Activated T-cell treated with anti-CD3 and anti-CD28 coated beads for 24 hours (primary cell): ENCODE measurements around the gene ZNF451.
A peak's percentile ranks its signal among the peaks of the same experiment; 100 is the strongest.
"Not testable (repeated sequence)": the region's sequence is repeated elsewhere in the genome, so short reads cannot be mapped to it uniquely, and the experiment has no call there.

ENCODE experiments used
- DNase-seq: peaks from one replicate; pipeline ENCODE4 v3.0.0-alpha.2; 2020; ENCODE audit warnings: low read depth

ZNF451 gene

GRCh38 chr6:57089687-57090457, at the start of gene ZNF451:
Gene ZNF451 (plus strand): TSS chr6:57090188. CDS start chr6:57090254, 66 bp downstream.
- peak; percentile 97 for DNase-seq

- not testable (repeated sequence) for DNase-seq
These were observed 45.9 kb upstream of the ZNF451 start for GRCh38 chr6:57044061-57044460.

GRCh38 chr6:57044568-57044967, 45.4 kb upstream of the ZNF451 start:
- no peak for DNase-seq

- peak; percentile 82 for DNase-seq
These were observed 43.4 kb upstream of the ZNF451 start, which contains the start of gene KIAA1586 for GRCh38 chr6:57046332-57047256. Gene KIAA1586 (plus strand): TSS chr6:57046693. CDS start chr6:57046756, 63 bp downstream.

- DNase-seq = not testable (repeated sequence)
These were observed 42.8 kb upstream of the ZNF451 start for GRCh38 chr6:57047257-57047585.

- DNase-seq = not testable (repeated sequence)
These were observed 42.1 kb upstream of the ZNF451 start for GRCh38 chr6:57047859-57048258.

GRCh38 chr6:57048577-57048976, 41.4 kb upstream of the ZNF451 start:
- DNase-seq = no peak

- DNase-seq = no peak
These were observed 26.1 kb upstream of the ZNF451 start for GRCh38 chr6:57063847-57064246.

- no peak for DNase-seq
These were observed 25.2 kb upstream of the ZNF451 start for GRCh38 chr6:57064809-57065208.

GRCh38 chr6:57068061-57068460, 21.9 kb upstream of the ZNF451 start:
- DNase-seq = no peak

GRCh38 chr6:57069228-57069627, 20.8 kb upstream of the ZNF451 start:
- no peak for DNase-seq

- DNase-seq = no peak
These were observed 20.1 kb upstream of the ZNF451 start for GRCh38 chr6:57069920-57070331.

GRCh38 chr6:57072108-57072507, 17.9 kb upstream of the ZNF451 start:
- DNase-seq = no peak

- no peak for DNase-seq
These were observed 15.6 kb upstream of the ZNF451 start for GRCh38 chr6:57074383-57074782.

- DNase-seq = no peak
These were observed 14.9 kb upstream of the ZNF451 start for GRCh38 chr6:57075092-57075491.

GRCh38 chr6:57078531-57079207, 11.3 kb upstream of the ZNF451 start:
- no peak for DNase-seq

- no peak for DNase-seq
These were observed 4.5 kb upstream of the ZNF451 start for GRCh38 chr6:57085471-57085870.

GRCh38 chr6:57086843-57087242, 3.1 kb upstream of the ZNF451 start:
- DNase-seq = no peak

- DNase-seq = no peak
These were observed 2.1 kb upstream of the ZNF451 start for GRCh38 chr6:57087916-57088315.

- DNase-seq = no peak
These were observed 723 bp upstream of the ZNF451 start for GRCh38 chr6:57089265-57089664.

- DNase-seq = not testable (repeated sequence)
These were observed 575 bp downstream of the ZNF451 start for GRCh38 chr6:57090458-57091067.

- DNase-seq = not testable (repeated sequence)
These were observed 1.4 kb downstream of the ZNF451 start for GRCh38 chr6:57091375-57091774.
